HepG2 (cell line): ENCODE results near the gene NRDE2. TPM values are rescaled to one million over a fixed set of nuclear protein-coding genes. Genes with fewer than 3 reads are reported as not detected.
A peak's percentile ranks its signal among the peaks of the same experiment; 100 is the strongest.

ENCODE experiments used
- AKAP8 ChIP-seq: sonication (generic); formaldehyde crosslinking; IDR thresholded peaks from 2 replicates; pipeline ENCODE4 v1.5.1; 2020; ENCODE audit warnings: mild to moderate bottlenecking, missing genetic modification reagents
- ATM ChIP-seq: fragments of 450-650 bp; IDR thresholded peaks from 2 replicates; pipeline ENCODE4 v1.7.1; 2017; ENCODE audit warnings: mild to moderate bottlenecking, borderline replicate concordance
- EHMT2 ChIP-seq: fragments of 200-600 bp; sonication (generic); IDR thresholded peaks from 2 replicates; pipeline ENCODE4 v1.7.0; 2017; ENCODE audit warnings: antibody characterized with exemption, low read depth, low read length, borderline replicate concordance
- ELF3 ChIP-seq: IDR thresholded peaks from 2 replicates; pipeline ENCODE4 v1.6.1; 2016; ENCODE audit warnings: missing genetic modification reagents, missing compliant biosample characterization
- EP300 ChIP-seq, 3 experiments: sonication (generic) in 1 of 3; formaldehyde crosslinking in 1 of 3; IDR thresholded peaks; 2 replicates each; pipeline versions ENCODE4 v1.5.1 to v1.6.1; 2011 to 2020; ENCODE audit warnings: low read depth in 2 of 3, low read length in 2 of 3, borderline replicate concordance in 1 of 3, improper control_type of control experiment in 1 of 3, mild to moderate bottlenecking in 1 of 3, missing genetic modification reagents in 1 of 3, moderate library complexity in 1 of 3
- IRF9 ChIP-seq: sonication (generic); formaldehyde crosslinking; IDR thresholded peaks from 2 replicates; pipeline ENCODE4 v1.8.0; 2022; ENCODE audit warnings: missing genetic modification reagents, mild to moderate bottlenecking, borderline replicate concordance
- KMT2A ChIP-seq: sonication (generic); formaldehyde crosslinking; IDR thresholded peaks from 2 replicates; pipeline ENCODE4 v1.4.0; 2020; ENCODE audit warnings: missing genetic modification reagents
- MIER2 ChIP-seq: IDR thresholded peaks from 2 replicates; pipeline ENCODE4 v1.6.1; 2016; ENCODE audit warnings: missing biosample characterization, missing genetic modification reagents
- MYNN ChIP-seq: sonication (generic); formaldehyde crosslinking; IDR thresholded peaks from 2 replicates; pipeline ENCODE4 v1.4.0; 2020; ENCODE audit warnings: mild to moderate bottlenecking, low read depth, missing genetic modification reagents
- NFE2L2 ChIP-seq: fragments of 150-350 bp; IDR thresholded peaks from 2 replicates; pipeline ENCODE4 v1.6.1; 2014; ENCODE audit warnings: low read length
- ZFY ChIP-seq: sonication (generic); formaldehyde crosslinking; IDR thresholded peaks from 2 replicates; pipeline ENCODE4 v1.4.0; 2020; ENCODE audit warnings: missing genetic modification reagents
- ZNF20 ChIP-seq: sonication (generic); formaldehyde crosslinking; IDR thresholded peaks from 2 replicates; pipeline ENCODE4 v1.4.0; 2020; ENCODE audit warnings: mild to moderate bottlenecking, moderate library complexity, missing genetic modification reagents
- ZNF563 ChIP-seq: sonication (generic); formaldehyde crosslinking; IDR thresholded peaks from 2 replicates; pipeline ENCODE4 v1.8.0; 2022; ENCODE audit warnings: mild to moderate bottlenecking, moderate library complexity, missing genetic modification reagents
- ZNF619 ChIP-seq: sonication (generic); formaldehyde crosslinking; IDR thresholded peaks from 2 replicates; pipeline ENCODE4 v1.4.0; 2020; ENCODE audit warnings: mild to moderate bottlenecking, missing genetic modification reagents
- ZNF652 ChIP-seq: IDR thresholded peaks from 2 replicates; pipeline ENCODE4 v1.6.1; 2016; ENCODE audit warnings: low read depth, borderline replicate concordance
- ZNF780A ChIP-seq: sonication (generic); formaldehyde crosslinking; IDR thresholded peaks from 2 replicates; pipeline ENCODE4 v1.8.0; 2022; ENCODE audit warnings: mild to moderate bottlenecking, missing genetic modification reagents, moderate library complexity
- ZNF792 ChIP-seq: IDR thresholded peaks from 2 replicates; pipeline ENCODE4 v1.6.1; 2016
- polyA plus RNA-seq, 8 experiments: library from polyadenylated mRNA; depleted of rRNA in 3 of 8; stranded (reverse) in 7 of 8; unstranded in 1 of 8; fragments of >200 nt; fragmentation: Illumina TruSeq in 4 of 8; extraction: Trizol in 4 of 8; gene quantifications; 2 replicates each; pipeline versions ENCODE4 v1.2.1 to v1.2.3, GENCODE V29; 2011 to 2016; ENCODE audit warnings: low read depth in 4 of 8, missing spikeins in 1 of 8, mixed read lengths in 1 of 8; ENCODE audit not compliant: insufficient read depth in 1 of 8
- total RNA-seq, 5 experiments: library from RNA; depleted of rRNA; stranded (reverse); fragments of >200 nt; fragmentation: Illumina TruSeq; extraction: Trizol; gene quantifications; 2 replicates each; pipeline ENCODE4 v1.2.3, GENCODE V29; 2016; ENCODE audit warnings: low read depth in 1 of 5
- TF ChIP-seq, protein P1 (sequence below), 2 experiments: sonication (generic) in 1 of 2; formaldehyde crosslinking in 1 of 2; IDR thresholded peaks; 2 replicates each; pipeline versions ENCODE4 v1.4.0 to v1.6.1; 2018 to 2020; ENCODE audit warnings: missing genetic modification reagents in 2 of 2, borderline replicate concordance in 1 of 2, low read depth in 1 of 2, mild to moderate bottlenecking in 1 of 2, missing biosample characterization in 1 of 2
- TF ChIP-seq, protein P2 (sequence below): sonication (generic); formaldehyde crosslinking; IDR thresholded peaks from 2 replicates; pipeline ENCODE4 v1.4.0; 2020; ENCODE audit warnings: missing genetic modification reagents
- TF ChIP-seq, protein P3 (sequence below): IDR thresholded peaks from 2 replicates; pipeline ENCODE4 v1.6.1; 2018; ENCODE audit warnings: missing genetic modification reagents
- TF ChIP-seq, protein P4 (sequence below): sonication (generic); formaldehyde crosslinking; IDR thresholded peaks from 2 replicates; pipeline ENCODE4 v1.4.0; 2020; ENCODE audit warnings: missing genetic modification reagents, mild to moderate bottlenecking, borderline replicate concordance

NRDE2 gene
- total and polyA plus RNA-seq, 2 of the 13 experiments (the other 11 are each of a cell fraction or from before 2014, with no cell fraction given): 5.6 to 12.5 TPM

GRCh38 chr14:90256354-90257131, 75.2 kb downstream of the NRDE2 start, which contains the start of gene PSMC1 (continued):
- TF ChIP-seq, protein P1, sequence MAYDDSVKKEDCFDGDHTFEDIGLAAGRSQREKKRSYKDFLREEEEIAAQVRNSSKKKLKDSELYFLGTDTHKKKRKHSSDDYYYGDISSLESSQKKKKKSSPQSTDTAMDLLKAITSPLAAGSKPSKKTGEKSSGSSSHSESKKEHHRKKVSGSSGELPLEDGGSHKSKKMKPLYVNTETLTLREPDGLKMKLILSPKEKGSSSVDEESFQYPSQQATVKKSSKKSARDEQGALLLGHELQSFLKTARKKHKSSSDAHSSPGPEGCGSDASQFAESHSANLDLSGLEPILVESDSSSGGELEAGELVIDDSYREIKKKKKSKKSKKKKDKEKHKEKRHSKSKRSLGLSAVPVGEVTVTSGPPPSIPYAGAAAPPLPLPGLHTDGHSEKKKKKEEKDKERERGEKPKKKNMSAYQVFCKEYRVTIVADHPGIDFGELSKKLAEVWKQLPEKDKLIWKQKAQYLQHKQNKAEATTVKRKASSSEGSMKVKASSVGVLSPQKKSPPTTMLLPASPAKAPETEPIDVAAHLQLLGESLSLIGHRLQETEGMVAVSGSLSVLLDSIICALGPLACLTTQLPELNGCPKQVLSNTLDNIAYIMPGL (CRISPR knock-in tag; IDR thresholded peaks at IDR 0.05; ENCODE audit: borderline replicate concordance in 1 of 2, low read depth in 1 of 2): peak; percentile 57 to 83; a peak in 3 of 4 replicates
- TF ChIP-seq EP300 (IDR thresholded peaks at IDR 0.05; ENCODE audit: low read depth in 2 of 2, low read length in 2 of 2) (no peak), EP300 (CRISPR knock-in tag; IDR thresholded peaks at IDR 0.05; ENCODE audit: borderline replicate concordance) (peak; percentile 31; the same call in 1 of the 2 replicates), EHMT2 (peak; percentile 91), ZNF20 (no peak), ZFY (CRISPR knock-in tag) (peak; percentile 95), KMT2A (CRISPR knock-in tag) (peak; percentile 89), IRF9 (CRISPR knock-in tag) (peak; percentile 90), NFE2L2 (peak; percentile 39; the same call in 1 of the 2 replicates), MYNN (peak; percentile 61), ELF3 (CRISPR knock-in tag) (peak; percentile 89), ATM (no peak), ZNF563 (peak; percentile 62; the same call in 1 of the 2 replicates), ZNF792 (CRISPR knock-in tag) (peak; percentile 50; the same call in 1 of the 2 replicates), ZNF619 (CRISPR knock-in tag) (peak; percentile 90), ZNF780A (CRISPR knock-in tag) (no peak), MIER2 (CRISPR knock-in tag) (peak; percentile 76), AKAP8 (CRISPR knock-in tag) (peak; percentile 65; the same call in 1 of the 2 replicates), ZNF652 (0 out of 2 replicates have a peak, but pooled peaks have one; percentile 30)
- TF ChIP-seq, protein P2, sequence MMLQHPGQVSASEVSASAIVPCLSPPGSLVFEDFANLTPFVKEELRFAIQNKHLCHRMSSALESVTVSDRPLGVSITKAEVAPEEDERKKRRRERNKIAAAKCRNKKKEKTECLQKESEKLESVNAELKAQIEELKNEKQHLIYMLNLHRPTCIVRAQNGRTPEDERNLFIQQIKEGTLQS (CRISPR knock-in tag): peak; percentile 57; the same call in 1 of the 2 replicates
- TF ChIP-seq, protein P3, sequence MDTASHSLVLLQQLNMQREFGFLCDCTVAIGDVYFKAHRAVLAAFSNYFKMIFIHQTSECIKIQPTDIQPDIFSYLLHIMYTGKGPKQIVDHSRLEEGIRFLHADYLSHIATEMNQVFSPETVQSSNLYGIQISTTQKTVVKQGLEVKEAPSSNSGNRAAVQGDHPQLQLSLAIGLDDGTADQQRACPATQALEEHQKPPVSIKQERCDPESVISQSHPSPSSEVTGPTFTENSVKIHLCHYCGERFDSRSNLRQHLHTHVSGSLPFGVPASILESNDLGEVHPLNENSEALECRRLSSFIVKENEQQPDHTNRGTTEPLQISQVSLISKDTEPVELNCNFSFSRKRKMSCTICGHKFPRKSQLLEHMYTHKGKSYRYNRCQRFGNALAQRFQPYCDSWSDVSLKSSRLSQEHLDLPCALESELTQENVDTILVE (CRISPR knock-in tag): peak; percentile 51; the same call in 1 of the 2 replicates
- TF ChIP-seq, protein P4, sequence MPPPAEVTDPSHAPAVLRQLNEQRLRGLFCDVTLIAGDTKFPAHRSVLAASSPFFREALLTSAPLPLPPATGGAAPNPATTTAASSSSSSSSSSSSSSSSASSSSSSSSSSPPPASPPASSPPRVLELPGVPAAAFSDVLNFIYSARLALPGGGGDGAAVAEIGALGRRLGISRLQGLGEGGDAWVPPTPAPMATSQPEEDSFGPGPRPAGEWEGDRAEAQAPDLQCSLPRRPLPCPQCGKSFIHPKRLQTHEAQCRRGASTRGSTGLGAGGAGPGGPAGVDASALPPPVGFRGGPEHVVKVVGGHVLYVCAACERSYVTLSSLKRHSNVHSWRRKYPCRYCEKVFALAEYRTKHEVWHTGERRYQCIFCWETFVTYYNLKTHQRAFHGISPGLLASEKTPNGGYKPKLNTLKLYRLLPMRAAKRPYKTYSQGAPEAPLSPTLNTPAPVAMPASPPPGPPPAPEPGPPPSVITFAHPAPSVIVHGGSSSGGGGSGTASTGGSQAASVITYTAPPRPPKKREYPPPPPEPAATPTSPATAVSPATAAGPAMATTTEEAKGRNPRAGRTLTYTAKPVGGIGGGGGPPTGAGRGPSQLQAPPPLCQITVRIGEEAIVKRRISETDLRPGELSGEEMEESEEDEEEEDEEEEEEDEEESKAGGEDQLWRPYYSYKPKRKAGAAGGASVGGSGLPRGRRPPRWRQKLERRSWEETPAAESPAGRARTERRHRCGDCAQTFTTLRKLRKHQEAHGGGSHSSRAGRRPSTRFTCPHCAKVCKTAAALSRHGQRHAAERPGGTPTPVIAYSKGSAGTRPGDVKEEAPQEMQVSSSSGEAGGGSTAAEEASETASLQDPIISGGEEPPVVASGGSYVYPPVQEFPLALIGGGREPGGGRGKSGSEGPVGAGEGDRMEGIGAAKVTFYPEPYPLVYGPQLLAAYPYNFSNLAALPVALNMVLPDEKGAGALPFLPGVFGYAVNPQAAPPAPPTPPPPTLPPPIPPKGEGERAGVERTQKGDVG (CRISPR knock-in tag): no peak
